Stimulated activated CD8-positive, alpha-beta memory T cell treated with anti-CD3 and anti-CD28 coated beads, Interleukin-15, amount 100 ng/mL, for 4 hours (primary cell): ENCODE results near the gene ZNF438.
"Not testable (repeated sequence)": the region's sequence is repeated elsewhere in the genome, so short reads cannot be mapped to it uniquely, and the experiment has no call there.

Source experiments
- DNase-seq, 2 donors: peaks; one replicate each; pipeline ENCODE4 v3.0.0-alpha.2; 2020; ENCODE audit warnings: low read depth in 2 of 2

The ZNF438 gene

DNA sequence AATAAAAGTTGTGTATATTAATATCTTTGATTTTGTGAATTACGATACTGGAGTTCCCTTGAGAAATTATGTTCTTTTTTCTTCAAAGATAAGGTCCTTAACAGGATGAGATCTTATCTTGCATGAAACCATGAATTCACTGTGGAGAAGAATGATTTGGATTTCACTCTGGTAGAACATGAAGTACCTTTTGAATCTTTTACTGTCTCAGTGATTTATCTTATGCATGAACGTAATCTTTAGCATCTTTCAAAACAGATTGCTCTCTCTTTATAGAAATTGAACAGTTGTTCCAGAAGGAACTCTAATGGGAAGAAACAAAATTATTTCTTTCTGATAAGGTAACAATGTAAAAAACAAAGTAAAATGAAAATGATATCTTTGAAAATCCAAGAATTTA lies 11.0 kb upstream of the ZNF438 start:
- DNase-seq: no peak

DNA sequence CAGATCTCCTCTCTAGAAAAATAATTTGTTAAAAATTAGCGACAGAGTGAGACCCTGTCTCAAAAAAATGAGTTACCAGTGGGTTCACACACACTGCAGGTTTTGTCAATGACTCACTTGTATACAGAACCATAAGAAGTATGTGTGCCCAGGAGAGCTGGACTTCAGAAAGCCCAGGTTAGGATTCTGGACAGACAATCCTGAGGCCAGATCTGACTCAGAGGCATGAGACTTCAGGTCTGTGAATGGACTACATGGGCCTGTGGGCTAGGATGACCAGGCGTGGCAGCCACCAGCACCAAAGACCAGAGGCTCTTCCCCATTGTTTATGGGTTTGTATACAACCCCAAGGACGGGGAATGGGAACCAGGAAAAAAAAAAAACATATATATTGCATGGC lies 9.3 kb upstream of the ZNF438 start:
- no peak for DNase-seq

DNA sequence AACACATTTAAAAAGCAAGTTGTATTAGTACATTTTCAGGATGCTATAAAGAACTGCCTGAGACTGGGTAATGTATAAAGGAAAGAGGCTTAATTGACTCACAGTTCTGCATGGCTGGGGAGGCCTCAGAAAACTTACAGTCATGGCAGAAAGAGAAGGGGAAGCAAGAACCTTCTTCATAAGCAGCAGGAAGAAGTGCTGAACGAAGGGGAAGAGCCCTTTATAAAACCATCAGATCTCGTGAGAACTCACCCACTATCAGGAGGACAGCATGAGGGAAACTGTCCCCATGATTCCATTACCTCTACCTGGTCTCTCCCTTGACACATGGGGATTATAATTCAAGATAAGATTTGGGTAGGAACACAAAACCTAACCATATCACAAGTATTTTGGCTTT lies 7.3 kb upstream of the ZNF438 start:
- not testable (repeated sequence) for DNase-seq

DNA sequence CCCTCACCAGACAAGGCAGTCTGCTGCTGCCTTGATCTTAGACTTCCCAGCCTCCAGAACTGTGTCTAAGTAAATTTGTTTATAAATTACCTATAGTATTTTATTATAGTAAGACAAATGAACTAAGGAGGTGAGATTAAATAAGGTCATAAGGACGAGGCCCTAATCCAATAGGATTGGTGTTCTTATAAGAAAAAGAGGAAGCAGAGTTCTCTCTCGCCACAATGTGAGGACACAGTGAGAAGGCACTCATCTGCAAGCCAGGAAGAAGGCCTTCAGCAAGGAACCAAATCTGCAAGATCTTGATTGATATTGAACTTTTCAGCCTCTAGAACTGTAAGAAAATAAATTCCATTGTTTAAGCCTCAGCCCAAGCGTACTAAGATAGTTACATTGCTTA lies 6.1 kb upstream of the ZNF438 start:
- no peak for DNase-seq

DNA sequence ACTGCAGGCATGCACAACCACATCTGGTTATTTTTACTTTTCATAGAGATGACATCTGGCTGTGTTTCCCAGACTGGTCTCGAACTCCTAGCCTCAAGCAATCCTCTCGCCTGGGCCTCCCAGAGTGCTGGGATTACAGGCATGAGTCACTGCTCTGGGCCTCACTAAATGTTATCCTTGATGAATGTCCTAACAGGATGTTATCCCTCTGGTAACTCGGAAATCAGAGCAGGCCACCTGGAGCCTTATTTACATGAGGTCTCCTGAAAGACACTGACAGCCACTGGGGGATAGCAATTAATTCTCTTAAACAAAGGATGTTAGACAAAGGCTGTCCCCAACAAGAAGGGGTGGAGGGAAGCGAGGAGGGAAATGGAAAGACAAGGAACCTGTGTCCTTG lies 4.5 kb upstream of the ZNF438 start:
- DNase-seq: no peak

DNA sequence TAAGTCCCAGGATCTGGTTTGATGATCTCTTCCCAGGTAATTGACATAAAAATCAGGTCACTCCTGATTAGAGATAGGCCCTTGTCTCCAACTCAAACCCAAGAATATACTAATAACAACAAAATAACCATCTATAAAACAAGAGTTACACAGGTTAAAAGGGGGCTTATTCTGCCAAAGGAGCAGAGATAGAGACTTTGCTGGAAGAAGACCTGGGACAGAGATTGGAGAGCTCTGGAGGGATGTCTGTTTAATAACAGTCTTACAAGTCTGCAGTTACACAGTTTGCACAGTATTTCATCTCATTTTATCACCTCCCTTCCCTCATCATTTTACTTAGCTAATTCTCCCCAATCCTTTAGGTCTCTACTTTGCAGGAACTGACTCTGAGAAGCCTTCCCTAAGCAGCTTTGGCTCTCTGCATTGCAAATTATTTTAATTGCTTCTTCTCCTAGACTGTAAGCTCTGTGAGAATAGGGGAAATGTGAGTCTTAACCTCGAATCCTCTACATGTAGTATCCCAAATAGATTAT lies 3.7 kb upstream of the ZNF438 start:
- DNase-seq: no peak

DNA sequence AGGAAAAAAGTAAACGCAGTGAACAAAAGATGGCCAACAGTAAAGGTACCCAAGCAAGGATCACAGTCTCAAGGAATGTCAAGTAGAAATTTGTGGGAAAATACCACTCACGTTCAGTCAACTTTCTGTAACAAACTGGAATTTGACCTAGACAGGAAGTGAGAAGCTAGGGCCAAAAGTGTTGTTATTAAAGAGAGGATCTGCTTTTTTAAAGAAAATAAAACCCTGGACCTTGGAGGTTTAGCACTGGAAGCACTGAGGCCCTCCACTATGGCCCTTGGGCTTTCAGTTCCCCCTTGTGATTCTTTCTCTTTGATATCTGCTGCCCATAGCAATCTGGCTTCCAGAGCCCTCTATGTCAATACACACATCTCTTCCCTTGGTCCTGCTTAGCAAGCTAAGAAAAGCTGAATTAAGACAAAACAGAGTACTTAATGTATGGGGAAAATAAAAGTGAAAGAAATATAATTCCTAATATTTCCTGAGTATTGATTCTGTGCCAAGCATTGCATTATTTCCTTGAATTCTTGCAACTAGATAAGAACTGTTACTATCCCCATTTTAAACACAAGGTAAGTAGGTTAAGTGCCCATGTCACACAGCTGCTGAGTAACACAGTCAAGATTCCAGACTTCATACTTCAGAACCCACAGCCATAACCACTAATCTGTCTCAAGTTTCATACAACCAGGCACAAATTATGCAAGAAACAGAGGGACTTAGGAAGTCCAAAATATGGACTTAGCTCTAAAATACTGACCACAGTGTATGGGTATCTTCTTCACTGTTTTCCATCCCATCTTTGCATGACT lies 2.6 kb upstream of the ZNF438 start:
- no peak for DNase-seq

DNA sequence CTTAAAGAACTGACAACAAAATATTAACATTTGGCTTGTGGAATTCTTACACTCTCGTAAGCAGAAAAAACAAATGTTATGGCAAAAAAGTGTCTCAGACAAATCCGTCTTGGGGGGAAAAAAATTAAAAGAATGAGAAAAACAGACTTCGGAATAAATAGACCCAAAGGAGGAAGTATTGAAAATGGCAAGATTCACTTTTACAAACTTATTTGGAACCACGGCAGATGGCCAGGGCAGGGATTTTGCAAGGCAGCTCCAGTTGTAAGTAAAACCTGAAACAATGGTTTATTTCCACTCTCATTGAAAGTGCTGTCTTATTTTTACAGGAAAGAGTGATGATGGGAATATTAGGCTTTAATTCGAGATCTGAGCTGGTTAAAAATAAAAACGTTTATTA lies 1.5 kb upstream of the ZNF438 start:
- DNase-seq: no peak

DNA sequence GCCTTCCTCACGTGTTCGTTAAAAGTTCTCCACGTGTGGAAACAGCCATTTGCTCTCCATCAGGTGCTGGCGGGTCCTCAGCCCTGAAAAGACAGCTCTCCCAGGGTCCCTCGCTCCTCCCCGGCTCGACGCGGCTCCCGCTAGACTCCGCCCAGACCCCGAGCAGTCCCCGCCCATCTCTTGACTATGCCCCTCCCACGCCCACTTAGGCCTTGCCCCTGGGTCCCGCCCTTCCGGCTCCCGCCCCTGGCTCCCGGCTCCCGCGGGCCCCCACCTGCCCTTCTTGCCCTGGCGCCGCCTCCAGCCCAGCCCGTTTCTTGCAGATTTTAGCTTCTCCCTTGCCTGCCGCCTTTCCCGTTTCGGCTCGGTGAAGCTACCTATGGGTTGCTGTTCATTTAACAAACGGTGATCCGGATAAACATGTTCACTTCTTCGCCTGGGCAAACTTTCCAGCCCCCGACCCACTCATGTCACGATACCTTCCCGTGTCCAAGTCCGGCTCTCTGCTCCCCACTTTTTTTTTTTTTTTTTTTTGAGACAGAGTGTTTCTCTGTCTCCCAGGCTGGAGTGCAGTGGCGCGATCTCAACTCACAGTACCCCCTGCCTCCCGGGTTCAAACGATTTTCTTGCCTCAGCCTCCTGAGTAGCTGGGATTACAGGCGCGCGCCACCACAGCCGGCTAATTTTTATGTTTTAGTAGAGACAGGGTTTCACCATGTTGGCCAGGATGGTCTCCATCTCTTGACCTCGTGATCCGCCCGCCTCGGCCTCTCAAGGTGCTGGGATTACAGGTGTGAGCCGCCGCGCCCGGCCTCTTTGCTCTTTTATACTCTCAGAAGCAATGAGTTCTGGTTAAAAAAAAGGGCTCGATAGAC lies 830 bp upstream of the ZNF438 start:
- DNase-seq: peak; percentile 87 to 88

DNA sequence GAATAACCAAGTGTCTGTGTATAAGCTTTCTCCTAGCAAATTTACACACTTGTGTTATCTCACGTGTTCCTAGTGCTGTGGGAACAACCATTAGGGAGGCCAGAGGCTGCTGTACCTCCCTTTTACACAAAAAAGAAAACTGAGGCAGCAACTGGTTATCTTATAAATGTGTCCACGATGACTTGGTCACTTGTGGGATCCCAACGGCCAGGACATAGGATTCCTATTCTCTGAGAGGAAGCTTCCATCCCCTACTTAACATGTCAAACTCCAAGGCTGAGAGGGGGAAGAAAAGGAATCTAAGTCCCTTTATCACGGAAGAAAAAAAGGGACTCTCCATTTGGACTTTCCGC lies 484 bp downstream of the ZNF438 start:
- DNase-seq: no peak

DNA sequence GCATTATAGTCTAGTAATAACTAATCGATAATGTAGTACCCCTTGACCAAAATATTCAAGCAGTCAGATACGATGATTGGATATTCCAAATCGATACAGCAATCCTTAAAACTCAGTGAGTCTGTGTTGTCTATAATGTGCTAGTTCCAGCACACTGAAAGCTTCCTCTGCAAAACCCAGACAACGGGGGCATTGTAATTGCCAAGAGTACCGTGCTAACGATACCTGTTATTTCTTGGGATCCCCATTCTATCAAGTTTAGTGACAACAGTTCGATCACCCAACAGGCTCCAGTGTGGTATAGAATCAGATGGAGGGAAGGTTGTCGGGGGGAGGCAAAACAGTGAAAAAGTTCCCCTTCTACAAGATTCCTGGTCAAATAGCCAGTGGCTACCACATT lies 865 bp downstream of the ZNF438 start:
- no peak for DNase-seq

DNA sequence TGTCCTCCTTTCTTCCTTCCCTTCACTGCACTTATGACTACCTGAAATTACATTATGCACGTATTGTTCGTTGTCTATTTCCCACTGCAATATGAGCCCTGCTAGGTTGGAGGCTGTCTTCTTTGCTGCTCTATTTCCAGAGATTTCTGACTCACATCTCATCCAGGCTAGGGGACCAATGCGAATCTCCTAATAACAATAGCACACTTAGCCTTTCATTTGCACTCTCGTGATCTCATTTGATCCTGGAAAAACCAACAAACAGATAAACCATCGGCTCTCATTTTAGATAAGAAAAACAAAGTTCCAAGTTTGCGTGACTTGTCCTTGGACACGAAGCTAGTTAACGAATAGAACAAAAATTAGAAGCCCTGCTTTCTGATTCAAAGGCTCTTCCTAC lies 1.4 kb downstream of the ZNF438 start:
- no peak for DNase-seq

DNA sequence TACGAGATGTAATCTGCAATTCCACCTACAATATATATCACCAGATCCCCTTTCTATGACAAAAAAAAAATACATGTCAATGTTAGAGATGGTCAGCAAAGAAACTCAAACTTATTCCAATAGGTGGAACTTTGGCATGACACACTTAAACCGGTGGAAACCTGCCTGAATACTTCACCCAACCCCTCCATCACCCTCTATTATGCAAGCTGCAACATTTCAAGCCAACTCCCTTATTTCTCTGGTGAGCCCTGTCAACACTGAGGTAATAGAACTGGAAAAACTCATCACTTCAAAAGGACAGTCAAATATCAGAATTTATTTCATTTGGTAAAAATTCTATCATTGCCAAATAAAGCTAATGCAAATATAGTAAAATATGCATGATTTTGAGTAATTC lies 3.6 kb downstream of the ZNF438 start:
- no peak for DNase-seq

DNA sequence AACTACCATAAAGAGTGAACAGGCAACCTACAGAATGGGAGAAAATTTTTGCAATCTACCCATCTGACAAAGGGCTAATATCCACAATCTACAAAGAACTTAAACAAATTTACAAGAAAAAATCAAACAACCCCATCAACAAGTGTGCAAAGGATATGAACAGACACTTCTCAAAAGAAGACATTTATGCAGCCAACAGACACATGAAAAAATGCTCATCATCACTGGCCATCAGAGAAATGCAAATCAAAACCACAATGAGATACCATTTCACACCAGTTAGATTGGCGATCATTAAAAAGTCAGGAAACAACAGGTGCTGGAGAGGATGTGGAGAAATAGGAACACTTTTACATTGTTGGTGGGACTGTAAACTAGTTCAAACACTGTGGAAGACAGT lies 5.4 kb downstream of the ZNF438 start:
- not testable (repeated sequence) for DNase-seq

DNA sequence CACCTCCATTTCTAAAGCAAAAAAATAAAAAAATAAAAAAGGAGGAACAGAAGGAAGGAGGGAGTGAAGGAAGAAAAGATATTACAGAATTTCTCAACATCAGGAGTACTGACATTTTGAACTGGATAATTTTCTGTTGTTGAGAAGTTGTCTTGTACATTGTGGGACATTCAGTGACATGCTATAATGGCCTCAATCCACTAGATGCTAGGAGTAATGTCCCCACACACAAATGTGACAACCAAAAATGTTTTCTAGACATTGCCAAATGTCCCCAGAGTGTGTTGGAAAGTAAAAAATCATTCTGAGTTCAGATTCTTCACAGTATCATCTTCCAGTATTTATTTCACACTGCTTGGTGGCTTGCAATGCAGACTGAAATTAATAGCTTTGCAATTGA lies 6.5 kb downstream of the ZNF438 start:
- DNase-seq: no peak

DNA sequence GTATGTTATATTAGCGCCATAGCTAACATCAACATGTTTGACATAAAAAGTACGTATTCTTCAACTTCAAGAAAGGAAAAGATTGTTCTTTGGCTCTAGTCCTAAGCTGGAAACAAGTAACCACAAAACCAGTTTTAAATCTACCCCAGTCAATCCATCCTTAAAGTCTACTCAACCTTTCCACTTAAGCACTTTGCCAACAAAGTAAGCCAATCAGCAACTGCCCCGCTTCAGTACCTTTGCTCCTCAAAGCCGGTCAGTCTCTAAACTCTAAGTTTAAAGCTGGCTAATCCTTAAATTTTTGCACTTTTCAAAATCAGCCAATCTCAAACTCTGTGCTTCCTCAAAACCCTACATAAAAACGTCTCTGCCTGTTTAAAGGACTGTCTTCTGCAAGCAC lies 8.1 kb downstream of the ZNF438 start:
- no peak for DNase-seq

DNA sequence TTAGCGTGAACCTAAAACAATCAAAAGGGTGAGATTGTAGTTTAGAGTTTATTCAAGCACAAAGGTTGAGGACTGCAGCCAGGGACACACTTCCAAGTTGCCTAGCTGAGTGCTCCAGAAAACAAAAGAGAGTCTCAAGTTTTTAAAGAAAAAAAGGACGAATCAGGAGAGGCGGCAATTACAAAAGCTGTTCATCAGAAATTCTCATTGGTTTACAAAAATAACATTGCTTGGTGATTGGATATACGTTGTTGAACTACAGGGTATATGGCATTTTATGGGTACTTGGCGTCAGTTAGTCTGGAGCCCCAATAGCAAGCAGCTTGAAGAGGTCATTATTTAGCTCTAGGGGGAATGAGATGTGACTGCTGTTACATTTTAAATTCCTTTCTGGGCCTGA lies 11.5 kb downstream of the ZNF438 start:
- no peak for DNase-seq

DNA sequence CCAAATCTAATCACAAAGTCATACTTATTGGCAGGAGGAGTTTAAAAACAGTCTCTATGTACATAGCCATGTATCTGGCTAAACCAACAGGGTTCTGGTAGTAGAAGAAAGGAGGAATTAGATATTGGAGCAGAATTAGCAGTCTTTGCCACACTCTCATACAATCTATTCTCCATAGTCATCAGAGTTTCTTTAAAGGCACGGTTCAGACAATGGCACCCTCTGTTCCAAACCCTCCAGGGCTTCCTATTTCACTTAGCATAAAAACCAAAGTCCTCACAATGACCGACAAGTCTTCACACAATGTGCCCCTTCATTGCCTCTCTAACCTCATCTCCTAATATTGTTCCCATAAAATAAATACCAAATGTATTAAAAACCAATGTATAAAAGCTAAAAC lies 12.7 kb downstream of the ZNF438 start:
- DNase-seq: no peak

DNA sequence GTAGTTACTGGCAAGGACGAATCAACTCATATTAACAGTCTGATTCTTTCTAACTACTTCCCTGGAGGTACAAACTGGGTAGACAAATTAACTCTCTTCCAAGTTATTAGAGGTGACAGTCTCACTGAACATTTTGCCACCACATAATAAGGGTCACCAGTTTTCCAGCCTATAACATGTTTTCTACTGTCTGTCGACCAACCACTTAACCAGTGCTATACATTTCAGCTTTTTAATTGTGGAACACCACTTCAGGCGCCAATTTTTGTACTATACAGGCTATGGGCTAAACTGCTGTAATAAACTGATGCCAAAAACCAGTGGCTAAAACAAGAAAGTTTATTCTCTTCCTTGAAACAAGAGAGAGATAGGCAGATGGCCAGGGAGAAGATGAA lies 13.3 kb downstream of the ZNF438 start:
- no peak for DNase-seq

DNA sequence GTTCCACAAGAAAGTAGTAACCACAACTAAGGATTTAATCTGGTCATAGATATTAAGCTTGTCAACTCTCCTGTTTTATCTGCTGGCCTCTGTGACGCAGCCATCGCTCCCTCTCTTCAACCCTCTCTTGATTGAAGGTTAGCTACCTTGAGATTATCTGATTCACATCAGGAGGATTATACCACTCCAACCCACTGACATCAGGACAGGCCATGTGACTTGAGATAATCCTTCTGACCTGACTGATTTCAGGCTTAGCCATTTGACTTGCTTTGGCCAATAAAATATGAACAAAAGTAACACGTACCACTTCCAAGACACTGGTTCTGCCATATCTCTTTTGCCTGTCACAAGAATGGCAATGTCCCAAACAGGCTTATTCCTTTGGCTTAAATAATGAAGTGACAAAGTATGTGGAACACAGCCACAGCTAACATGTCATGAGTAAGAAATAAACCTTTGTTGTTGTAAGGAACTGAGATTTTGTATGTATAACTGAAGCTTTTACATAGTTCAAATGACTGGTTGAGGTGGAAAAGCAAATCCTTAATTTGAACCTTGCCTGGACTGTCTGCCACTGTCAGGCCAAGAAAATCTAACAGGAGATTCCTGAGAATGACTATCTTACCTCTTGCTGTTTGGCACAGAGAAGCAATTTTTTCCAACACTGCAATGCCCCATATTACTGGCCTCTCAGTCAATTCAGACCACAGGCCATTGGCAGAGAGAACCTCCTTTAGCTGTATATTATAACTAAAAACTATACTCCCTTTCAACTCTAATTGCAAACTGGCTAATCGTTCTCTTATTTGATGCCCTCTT lies 13.9 kb downstream of the ZNF438 start:
- DNase-seq: no peak

DNA sequence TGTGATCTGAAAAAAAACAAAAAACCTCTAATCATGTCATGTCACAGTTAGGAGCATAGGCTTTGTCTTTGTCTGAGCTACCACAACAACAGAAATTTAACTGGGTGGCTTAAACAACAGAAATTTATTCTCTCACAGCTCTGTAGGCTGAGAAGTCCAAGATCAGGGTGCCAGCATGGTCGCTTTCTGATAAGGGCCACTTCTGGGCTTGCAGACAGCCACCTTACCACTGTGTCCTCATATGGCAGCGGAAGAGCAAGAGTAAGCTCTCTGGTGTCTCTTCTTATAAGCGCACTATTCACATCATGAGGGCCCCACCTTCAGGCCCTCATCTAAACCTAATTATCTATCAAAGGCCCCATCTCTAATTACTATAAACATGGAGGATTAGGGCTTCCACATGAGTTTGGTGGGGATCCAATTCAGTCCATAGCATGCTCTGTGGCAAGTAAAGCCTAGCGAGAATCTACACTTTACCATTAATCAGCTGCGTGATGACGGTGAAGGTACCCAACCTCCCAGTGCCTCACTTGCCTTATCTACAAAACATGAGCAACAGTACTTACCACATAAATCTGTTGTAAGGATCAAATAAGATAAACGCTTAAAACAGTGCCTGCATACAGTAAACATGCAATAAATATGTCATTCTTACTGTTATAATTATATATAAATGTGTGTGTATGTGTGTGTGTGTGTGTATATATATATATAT lies 17.3 kb downstream of the ZNF438 start:
- DNase-seq: no peak

DNA sequence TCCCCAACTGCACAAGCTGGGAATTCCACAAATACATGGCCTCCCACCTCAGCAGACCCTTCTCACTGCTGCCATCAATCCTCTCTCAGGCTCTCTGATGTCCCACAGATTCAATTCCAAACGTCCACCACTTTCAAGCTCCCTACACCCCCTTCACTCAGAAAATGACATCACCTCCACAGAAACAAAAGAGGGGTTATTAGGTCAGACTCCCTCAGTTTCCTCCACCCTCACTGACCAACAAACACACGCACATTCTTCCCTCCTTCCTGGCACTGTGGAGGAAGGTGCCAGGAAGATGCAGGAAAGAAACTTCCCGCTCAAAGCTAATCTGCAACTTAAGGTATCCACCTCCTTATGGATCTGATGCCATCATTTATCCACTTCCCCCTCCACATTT lies 18.3 kb downstream of the ZNF438 start:
- no peak for DNase-seq
